ENCODE measurements around the gene PSMA2.

GRCh38 chr7:42956062-42956461, 24.1 kb upstream of the PSMA2 start:
- TF ChIP-seq CTCF (IDR thresholded peaks at IDR 0.05; ENCODE audit: extremely low read depth in 1 of 2, insufficient read depth in 1 of 2, low read depth in 1 of 2, low read length in 2 of 2) (no peak), MAX (IDR thresholded peaks at IDR 0.05; ENCODE audit: insufficient read depth, insufficient read length) (no peak), EZH2 (IDR thresholded peaks at IDR 0.05; ENCODE audit: borderline replicate concordance, low read depth, low read length, severe bottlenecking) (no peak), POLR2A (IDR thresholded peaks at IDR 0.05; ENCODE audit: low read depth, low read length) (no peak)
